GM18907 (cell line): Measurements from ENCODE around the gene ANKRD11.
"Not testable (repeated sequence)": the region's sequence is repeated elsewhere in the genome, so short reads cannot be mapped to it uniquely, and the experiment has no call there.

Experiments used
- ATAC-seq: cut with Tn5 transposase; IDR thresholded peaks from one replicate; pipeline ENCODE4 v1.9.1; 2021; ENCODE audit warnings: mild to moderate bottlenecking, moderate library complexity; ENCODE audit not compliant: unreplicated experiment

ANKRD11 gene

DNA sequence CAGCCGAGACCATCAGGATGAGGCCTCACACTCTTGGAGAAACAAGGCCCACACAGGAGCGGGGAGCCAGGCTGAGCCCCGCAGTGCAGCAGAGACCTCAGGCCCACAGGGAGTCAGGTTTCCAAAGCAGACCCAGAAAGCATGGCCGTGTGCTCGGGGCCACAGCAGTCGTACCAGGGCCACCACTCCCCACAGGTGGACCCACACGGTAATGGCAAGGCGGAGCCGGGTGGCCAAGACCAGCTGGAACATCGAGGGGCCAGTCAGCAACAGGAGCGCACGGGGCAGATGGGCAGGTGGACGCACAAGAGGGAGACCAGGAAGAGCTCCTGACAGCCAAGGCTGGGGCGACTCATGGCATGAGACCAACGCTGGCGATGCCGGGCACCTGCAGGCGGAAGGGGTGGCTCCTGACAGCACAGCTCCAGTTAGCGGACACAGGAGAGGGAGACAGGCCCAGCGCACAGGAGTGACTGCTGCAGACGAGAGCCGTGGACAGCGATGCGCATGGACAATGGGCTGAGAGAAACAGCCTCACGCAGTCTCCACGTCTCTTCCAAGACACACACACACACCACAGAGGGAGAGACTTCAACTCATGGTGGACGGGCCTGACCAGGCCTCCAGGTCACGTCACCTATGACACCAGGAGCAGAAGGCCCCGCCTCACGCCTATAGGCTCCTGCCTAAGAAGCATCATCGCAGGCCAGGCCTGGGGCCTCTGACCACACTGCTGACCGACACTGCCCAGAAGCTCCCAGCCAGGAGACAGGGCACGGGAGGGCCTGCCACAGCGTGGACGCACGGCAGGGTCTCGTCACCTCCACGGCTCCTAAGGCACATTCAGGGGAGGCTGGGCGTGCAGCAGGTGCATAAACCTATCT lies 214.3 kb downstream of the ANKRD11 start:
- no peak for ATAC-seq

DNA sequence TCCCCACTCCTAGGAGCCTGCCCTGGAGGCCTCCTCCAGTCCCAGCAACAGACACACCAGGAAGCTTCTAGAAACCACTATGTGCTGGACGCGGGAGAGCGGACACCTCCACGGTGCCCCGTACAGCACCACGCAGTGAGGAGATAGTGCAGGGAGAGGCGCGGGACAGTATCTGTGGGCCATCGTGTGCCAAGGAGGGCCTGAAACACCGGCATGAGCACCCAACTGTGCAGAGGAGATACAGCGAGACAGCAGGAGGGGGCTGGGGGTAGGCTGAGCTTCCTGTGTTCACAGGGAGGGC lies 215.1 kb downstream of the ANKRD11 start:
- no peak for ATAC-seq

DNA sequence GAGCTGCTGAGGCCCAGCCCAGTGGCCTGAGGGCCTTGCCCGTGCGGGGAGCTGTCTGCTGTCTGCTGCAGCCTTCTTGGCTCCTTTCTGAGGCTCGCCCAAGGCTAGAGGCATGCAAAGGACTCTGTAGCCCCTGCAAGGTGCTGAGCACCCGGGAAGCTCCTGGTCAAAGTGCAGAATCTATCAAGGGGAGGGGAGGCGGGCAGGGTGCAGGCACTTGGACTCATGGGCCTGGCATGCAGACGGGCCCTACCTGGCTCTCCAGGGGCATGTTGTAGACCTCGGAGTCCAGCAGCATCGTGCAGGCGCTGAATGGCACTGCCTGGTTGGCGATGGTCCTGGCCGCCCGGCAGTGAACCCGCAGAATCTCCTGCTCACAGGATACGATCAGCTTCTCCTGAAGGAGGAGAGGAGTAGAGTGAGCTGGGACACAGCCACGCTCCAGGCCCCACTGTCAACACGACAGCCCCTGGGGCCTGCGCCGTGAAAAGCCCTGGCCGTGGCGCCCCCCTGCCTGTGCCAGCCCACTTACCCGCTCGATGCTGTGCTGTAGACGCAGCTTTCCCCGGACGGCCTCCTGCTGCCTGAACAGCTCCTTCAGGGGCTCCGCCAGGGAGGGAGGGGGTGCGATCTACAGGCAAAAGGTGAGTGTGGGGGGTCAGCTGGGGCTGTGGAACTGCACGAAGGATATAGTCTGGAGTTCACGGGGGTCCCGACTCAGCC lies 215.6 kb downstream of the ANKRD11 start:
- no peak for ATAC-seq

DNA sequence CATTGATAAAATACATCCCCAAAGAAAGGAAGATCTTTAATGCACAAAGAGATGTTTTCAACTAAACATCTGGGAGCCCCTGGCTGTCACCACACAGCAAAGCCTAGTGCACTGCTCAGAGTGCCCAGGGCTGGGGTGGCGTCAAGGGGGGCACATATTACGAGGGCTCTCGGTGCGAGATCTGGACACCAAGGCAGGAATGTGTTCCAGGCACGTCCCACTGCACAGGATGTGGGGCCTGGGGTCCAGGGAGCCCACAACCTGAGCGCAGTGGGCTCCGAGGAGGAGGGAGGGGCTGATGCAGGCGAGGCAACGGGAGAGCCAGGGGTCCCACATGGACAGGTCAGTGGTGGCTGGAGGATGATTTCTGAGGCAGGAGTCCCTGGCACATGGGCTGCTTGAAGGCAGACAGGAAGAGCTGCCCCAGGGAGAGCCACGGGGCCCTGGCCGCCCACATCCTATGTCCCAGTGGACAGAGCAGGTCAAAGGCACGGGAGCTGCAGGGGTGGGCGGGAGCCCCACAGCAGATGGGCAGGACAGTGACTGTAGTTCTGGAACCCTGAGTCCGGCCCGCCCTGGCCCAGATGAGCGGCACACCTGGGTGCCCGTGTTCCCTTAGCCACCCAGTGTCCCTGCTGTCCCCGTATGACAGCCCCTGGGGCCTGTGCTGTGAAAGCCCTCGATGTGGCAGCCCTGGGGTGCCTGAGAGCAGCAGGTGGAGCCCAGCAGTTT lies 216.5 kb downstream of the ANKRD11 start:
- ATAC-seq = no peak

DNA sequence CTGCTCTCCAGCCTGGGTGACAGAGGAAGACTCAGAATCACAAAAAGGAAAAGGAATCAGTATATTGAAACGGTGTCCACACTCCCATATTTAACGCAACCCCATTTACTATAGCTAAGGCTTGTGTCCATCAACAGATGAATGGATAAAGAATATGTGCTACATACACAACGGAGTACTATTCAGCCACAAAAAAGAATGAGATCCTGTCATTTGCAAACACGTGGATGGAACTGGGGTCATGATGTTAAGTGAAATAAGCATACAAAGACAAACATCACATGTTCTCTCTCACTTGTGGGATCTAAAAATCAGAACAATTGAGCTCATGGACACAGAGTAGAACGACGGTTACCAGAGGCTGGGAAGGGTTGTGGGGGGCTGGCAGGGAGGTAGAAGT lies 217.7 kb downstream of the ANKRD11 start:
- no peak for ATAC-seq

DNA sequence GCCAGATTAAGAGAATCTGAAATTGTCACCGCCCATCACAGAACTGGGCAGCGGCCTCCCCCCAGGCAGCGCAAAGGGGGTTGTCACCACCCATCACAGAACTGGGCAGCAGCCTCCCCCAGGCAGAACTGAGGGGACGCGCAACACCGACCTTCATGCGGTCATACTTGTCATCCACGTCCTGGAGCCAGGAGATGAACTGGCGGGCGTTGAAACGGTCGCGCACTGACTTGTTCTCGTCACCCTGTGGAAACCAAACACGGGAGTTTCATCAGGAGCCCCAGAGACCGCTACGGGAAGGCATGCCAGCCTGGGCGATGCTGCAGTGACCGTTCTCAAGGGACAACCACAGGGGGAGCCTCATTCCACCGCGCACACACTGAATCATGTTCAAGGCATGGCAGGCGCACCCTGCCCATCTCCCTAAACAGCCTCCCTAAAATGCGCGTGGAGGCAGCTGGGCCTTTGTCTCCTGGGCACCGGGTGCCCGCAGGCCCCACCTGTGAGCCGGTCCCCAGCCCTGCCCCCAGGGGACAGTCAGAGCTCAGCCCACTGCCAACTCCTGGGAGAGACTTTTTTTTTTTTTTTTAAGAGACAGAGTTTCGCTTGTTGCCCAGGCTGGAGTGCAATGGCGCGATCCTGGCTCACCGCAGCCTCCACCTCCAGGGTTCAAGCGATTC lies 219.6 kb downstream of the ANKRD11 start:
- no peak for ATAC-seq

DNA sequence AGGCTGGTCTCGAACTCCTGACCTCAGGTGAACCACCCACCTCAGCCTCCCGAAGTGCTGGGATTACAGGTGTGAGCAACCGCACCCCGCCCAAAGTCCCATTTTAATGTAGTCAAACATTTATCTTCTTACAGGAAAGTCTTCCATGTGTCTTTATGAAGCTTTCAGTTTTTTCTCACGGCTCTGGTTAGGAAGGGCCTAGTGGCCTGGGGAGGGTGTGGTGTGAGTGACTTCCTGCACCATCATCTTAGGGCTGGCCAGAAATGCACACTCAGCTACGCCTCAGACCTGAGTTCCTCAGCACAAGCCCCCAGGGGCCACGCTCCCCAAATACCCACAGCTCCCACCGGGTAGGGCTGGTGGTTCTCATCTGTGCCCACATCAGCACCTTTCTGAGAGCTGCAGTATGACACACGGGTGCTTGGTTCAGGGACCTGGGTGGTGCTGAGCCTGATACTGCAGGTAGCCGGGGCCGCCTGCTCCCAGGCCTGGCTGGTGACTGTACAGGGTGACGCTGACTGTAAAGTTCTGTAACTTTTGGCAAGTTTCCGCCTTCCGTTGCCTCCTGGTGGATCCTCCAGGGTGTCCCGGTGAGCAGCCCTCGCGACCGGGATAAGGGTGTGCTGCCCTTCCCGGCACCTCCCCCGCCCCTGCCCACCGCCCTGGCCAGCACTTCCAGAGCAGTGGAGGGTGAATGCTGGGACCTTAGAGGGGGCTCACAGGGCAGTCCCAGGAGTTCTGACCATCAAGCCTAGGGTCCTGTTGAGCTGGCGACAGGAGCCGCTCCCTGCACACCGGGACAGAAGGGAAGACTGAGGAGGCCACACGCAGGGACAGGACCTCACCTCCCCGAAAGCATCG lies 220.3 kb downstream of the ANKRD11 start:
- no peak for ATAC-seq

DNA sequence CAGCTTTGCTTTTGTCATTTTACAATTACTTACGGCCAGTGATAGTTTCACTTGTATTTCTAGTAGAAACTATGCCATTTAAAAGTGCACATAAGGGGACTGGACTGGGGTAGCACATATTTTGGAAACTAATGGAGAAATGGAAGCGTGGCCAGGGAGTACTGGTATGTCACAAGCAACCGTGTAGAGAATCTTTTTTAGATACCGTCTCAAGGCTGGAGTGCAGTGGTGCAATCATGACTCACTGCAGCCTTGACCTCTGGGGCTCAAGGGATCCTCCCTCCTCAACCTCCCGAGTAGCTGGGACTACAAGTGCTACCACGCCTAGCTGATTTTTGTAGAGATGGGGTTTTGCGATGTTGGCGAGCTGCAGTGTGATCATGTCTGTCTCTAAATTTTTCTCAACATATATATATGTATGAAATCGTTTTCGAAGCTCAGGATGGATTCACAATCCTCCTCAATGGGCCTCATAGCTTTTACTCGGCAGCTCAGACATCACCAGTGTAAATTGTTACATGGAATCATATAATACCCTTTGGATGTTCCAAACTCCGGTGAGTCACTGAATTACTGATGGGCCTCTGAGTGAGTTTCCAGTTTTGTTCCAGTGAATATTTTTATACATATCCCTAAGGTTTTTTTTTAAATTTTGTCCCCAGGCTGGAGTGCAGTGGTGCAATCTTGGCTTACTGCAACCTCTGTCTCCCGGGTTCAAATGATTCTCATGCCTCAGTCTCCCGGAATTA lies 221.2 kb downstream of the ANKRD11 start:
- no peak for ATAC-seq

DNA sequence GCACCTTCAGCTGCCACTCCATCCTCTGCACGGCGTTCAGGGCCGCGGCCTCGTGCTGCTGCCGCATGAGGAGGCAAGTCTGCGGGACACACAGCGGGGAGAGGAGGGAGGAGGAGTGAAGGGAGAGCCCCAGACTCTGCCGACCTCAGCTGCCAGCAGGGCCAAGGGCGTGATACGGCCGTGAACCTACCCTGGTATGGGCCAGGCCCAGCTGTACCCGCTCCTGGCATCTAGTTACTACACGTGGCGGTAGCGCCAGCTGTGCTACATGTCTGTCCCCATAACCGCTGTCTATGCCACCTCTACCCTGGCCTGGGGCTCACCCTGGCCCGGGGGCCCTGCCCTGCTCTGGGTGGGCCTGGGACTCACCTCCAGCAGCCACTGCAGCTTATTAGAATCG lies 221.8 kb downstream of the ANKRD11 start:
- no peak for ATAC-seq

DNA sequence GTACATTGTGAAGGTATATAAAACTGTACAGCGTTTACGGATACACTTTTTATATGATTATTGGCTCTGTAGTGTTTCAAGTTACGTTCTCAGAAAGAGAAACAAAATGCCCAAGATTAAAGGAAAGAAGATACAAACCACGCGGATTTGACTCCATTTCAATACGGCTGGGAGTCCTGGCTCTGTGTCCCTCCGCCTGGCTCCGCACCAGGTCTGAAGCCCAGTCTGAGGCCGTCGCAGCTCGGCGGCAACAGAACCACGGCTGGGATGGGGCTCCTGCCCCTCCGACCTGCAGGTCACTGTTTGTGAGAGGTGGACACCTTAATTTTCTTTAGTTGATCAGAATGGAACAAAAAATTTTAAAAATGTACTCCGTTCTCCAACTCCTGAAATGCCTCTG lies 222.6 kb downstream of the ANKRD11 start:
- ATAC-seq = not testable (repeated sequence)

DNA sequence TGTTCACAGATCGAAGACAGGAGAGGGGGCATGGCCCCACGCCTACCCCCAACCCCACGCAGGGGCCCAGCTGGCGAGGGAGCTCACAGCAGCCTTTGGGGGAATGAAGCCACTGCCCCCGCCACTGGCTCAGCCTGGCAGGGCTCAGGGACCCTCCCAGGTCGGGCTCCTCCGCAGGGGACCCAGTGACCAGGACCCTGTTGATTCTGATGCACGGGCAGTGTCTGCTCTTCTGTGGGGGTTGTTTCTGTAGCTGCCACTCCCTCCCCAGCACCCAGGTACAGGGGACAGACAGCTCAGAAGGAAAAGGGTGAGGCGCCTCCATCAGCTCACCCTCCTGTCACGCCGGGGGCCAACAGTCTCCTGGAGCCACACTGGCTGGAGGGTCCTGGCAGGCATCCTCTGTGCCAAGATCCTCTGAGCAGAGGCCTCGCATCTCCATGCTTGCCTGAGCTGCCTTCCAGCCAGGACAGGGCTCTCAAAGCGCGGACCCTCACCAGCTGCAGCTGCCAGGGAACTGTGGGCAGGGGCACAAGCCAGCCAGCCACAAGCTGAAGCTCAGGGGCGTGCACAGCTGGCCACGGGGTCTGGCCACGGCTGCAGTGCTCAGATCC lies 223.7 kb downstream of the ANKRD11 start:
- no peak for ATAC-seq

DNA sequence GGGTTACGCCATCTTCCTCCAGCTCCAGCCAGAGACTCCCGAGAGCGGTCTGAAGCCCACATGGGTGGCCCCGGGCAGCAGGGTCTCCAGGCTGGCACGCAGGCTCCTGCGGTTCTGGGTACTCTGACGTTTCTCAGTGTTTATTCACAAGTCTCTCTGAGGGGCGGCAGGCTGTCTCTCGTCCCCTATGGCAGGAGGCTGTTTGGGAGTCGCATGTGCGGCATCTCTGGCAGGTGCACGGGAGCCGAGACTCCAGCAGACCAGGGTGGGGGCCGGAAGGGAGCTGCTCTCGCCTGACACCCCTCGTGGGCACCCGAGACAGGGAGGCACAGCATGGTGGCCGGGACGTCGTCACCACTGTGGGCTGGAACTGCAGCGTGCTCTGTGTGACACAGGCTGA lies 224.7 kb downstream of the ANKRD11 start:
- no peak for ATAC-seq

DNA sequence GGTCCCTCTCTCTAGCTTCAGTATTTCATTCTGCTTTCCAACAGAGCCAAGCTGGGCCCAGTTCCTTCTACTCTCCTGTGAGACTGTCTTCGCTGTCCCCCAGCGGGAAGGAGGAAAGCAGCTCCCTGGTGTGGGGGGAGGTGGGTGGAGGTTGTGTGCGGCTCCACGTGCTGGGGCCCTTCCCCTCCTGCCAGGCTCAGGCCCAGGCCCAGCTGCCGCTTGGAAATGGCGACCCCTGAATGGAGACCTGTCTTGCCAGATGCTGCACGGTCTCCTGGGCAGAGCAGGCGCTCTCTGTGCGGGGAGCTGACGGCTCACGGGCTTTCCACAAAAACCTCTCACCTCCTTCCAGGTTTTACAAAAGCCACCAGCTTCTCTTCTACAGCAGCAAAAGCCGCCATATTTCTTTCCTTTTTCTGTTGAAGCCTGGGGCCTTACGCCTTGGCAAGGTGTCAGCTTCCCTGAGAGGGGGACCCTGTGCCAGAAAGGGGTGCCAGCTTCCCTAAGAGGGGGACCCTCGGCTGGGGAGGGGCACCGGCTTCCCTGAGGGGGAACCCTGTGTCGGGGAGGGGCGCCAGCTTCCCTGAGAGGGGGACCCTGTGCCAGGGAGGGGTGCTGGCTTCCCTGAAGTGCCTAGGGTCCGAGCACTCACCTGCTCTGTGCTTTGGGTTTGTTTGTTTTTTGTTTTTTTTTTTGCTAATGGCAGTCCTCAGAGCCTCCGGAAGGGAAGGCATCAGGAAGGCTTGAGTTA lies 225.4 kb downstream of the ANKRD11 start:
- ATAC-seq = no peak

DNA sequence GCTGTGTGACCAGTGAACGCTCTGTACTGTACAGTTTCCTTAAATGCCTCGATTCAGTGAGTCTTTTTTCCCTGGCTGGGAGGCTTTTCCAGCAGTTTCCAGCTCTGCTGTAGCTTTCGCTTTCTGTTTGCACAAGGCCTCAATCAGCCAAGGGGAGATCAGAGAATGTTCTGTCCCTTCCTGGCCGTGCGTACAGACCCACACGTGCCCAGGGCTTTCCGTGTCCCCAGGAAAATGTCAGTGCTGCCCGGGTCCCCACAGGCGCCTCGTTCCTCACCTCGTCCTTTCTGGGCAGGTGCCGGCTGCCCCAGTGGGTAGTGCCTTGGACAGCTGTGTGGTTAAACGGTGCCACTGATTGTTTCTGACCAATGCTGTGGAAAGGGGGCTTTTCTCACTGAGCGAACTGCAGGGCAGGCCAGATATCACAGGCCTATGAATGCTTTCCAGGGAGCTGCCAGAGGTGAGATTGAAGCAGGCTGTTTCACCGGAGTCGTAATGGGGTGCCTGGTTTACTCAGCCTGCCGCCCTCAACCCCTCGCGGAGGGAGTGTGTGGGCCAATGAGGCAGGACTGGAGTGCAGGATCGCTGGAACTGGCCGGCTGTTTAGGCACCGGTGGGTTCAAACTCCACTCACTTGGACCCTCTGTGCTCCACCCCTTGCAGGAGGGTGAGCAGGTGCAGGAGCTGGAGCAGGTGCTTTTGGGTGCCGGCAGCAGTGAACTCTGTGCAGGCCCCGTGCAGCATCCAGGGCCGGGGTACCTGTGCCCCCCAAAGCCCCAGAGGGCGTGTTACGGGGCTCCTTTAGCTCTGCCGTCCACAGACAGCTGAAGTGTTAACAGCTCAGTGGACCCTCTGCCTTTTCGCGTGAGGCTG lies 228.4 kb downstream of the ANKRD11 start:
- ATAC-seq = no peak

DNA sequence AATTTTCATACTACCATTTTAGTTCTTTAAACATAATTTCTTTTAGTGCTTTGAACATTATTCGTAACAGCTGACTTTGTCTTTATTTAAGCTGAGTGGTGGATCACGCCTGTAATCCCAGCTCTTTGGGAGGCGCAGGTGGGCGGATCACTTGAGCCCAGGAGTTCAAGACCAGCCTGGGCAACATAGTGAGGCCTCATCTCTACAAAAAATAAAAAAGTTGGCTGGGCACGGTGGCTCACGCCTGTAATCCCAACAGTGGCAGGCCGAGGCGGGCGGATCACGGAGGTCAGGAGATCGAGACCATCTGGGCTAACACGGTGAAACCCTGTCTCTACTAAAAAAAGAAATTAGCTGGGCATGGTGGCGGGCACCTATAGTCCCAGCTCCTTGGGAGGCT lies 230.5 kb downstream of the ANKRD11 start:
- not testable (repeated sequence) for ATAC-seq

DNA sequence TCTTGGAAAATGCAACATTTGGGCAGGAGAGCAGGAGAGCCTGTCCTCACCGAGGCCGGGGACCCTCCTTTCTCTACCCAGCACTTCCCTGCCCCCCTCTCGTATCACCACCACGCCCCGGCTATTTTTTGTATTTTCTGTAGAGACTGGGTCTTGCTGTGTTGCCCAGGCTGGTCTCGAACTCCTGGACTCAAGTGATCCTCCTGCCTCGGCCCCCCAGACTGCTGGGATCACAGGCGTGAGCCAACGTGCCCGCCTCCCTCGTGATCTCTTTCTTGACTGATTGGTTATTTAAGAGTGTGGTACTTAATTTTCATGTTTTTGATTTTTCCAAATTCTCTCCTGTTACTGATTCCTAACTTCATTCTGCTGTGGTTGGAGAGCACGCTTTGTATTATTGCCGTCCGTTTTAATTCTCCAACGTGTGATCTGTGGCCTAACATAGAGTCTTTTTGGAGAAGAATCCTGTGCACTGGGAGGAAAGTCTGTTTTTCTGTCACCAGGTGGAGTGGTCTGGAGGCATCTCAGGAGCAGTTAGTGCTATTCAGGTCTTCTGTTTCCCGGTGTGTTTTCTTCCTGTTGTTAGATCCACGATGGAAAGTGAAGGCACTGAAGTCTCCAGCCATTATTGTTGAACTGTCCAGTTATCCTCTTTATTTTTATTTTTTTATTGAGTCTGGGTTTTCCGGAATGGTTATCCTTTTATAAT lies 232.4 kb downstream of the ANKRD11 start:
- ATAC-seq = no peak

DNA sequence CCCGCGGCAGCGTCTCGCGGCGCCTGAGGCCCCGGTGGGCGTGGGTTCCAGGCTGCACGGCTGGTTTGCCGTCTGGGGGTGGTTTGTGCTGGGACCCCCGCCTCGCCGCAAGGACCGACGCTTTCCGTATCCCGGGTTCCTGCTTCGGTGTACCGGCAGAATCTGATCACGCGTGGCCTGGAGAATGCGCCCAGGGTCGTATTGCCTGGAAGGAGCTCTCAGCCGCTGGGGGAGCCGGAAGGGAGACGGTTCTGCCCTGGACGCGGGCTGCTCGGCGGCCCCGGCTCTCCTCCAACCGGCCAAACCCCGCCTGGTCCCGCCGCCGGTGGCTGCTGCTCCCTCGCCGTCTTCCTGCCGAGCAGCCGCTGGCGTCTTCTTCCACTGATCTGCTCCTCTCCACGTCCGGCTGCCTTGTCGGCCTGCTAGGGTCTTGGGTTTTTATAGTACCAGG lies 233.1 kb downstream of the ANKRD11 start:
- ATAC-seq = no peak
